Nephron (organoid): ENCODE results near the gene GPATCH2.
A peak's percentile ranks its signal among the peaks of the same experiment; 100 is the strongest.
"Not testable (repeated sequence)": the region's sequence is repeated elsewhere in the genome, so short reads cannot be mapped to it uniquely, and the experiment has no call there.

ENCODE experiments used
- H3K27ac Mint-ChIP-seq, 3 experiments: 2 replicates each; pipeline ENCODE4 v1.8.0; 2020; ENCODE audit warnings: mixed read lengths in 3 of 3, mild to moderate bottlenecking in 2 of 3, moderate library complexity in 1 of 3
- H3K27me3 Mint-ChIP-seq: 2 replicates; pipeline ENCODE4 v1.8.0; 2021; ENCODE audit warnings: low read depth, mild to moderate bottlenecking, moderate library complexity, mixed read lengths
- H3K36me3 Mint-ChIP-seq: 2 replicates; pipeline ENCODE4 v1.8.0; 2020; ENCODE audit warnings: low read depth, mixed read lengths
- H3K4me1 Mint-ChIP-seq: 2 replicates; pipeline ENCODE4 v1.8.0; 2020; ENCODE audit warnings: mixed read lengths
- H3K4me3 Mint-ChIP-seq, 3 experiments: 2 replicates each; pipeline ENCODE4 v1.8.0; 2020; ENCODE audit warnings: mild to moderate bottlenecking in 3 of 3, mixed read lengths in 3 of 3, moderate library complexity in 2 of 3
- H3K9me3 Mint-ChIP-seq: 2 replicates; pipeline ENCODE4 v1.8.0; 2020; ENCODE audit warnings: mixed read lengths
- CTCF ChIP-seq, 3 experiments: fragments of 200-600 bp; sonication (generic); IDR thresholded peaks; one replicate each; pipeline ENCODE4 v1.5.0; 2021; ENCODE audit warnings: antibody characterized with exemption in 3 of 3; ENCODE audit not compliant: unreplicated experiment in 3 of 3

Gene GPATCH2

DNA sequence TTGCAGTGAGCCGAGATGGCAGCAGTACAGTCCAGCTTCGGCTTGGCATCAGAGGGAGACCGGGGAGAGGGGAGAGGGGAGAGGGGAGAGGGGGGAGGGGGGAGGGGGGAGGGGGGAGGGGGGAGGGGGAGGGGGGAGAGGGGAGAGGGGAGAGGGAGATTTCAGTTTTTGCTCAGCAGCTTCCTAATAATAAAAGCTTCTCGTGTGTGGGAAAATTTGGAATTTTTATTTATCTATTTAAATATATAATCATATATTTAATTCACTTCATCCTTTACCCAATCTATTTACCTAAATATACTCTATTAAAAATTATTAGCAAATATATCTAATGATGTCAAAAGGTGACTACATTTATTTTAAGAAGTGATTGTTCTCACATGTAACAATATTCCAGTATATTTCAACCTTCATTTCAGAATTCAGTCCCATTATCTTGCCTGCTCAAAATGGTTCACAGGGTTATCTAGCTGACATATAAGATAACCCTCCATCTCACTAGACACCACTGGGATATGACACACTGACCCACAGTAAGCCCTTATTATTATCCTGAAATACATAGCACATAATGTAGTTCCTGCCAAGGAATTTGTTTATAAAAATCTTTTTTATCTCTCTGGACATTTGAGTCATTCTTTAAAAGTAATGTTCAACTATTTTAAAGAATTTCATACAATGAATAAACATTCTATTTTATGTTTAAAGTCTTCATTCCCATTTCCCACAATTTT lies 105.9 kb downstream of the GPATCH2 start:
- peaks cover 32% of the 10 kb centered on the region for H3K36me3 Mint-ChIP-seq
- no peak overlapping the region for H3K27ac Mint-ChIP-seq
- no peak overlapping the region for H3K4me3 Mint-ChIP-seq
- no peak for TF ChIP-seq CTCF (IDR thresholded peaks at IDR 0.05; ENCODE audit: unreplicated experiment in 3 of 3)
- H3K4me1 Mint-ChIP-seq, result no peaks in the 10 kb centered on the region
- no peaks in the 10 kb centered on the region for H3K27me3 Mint-ChIP-seq
- H3K9me3 Mint-ChIP-seq, result peaks cover 7% of the 10 kb centered on the region

GRCh38 chr1:217523921-217524320 lies 107.0 kb downstream of the GPATCH2 start:
- H3K36me3 Mint-ChIP-seq, result peaks cover 22% of the 10 kb centered on the region
- not testable (repeated sequence) for H3K27me3 Mint-ChIP-seq, H3K27ac Mint-ChIP-seq, H3K4me3 Mint-ChIP-seq, H3K9me3 Mint-ChIP-seq, H3K4me1 Mint-ChIP-seq

DNA sequence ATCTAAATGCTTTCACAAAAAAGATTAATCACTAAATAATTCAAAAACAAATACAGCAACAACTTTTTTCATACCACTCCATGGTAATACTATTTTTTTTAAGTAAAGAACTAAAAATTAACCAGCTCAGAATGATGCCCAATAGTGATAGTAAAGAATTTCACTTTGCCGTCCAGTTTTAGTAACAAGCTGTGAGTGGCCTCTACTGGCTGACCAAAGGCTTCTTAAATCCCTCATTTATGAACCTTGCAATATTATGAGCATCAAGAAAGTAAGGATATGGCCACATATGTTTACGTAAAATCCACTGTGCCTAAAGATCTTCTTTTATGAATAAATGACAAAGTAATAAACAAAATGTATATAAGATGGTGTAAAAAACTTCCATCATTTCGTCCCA lies 108.6 kb downstream of the GPATCH2 start:
- H3K9me3 Mint-ChIP-seq, result no peaks in the 10 kb centered on the region
- peak in 1 of 3 experiments; percentile 41 for TF ChIP-seq CTCF (IDR thresholded peaks at IDR 0.05; ENCODE audit: unreplicated experiment in 3 of 3)
- peaks cover 14% of the 10 kb centered on the region for H3K36me3 Mint-ChIP-seq
- no peak overlapping the region for H3K27ac Mint-ChIP-seq
- no peaks in the 10 kb centered on the region for H3K27me3 Mint-ChIP-seq
- no peak overlapping the region for H3K4me3 Mint-ChIP-seq
- H3K4me1 Mint-ChIP-seq, result no peaks in the 10 kb centered on the region

DNA sequence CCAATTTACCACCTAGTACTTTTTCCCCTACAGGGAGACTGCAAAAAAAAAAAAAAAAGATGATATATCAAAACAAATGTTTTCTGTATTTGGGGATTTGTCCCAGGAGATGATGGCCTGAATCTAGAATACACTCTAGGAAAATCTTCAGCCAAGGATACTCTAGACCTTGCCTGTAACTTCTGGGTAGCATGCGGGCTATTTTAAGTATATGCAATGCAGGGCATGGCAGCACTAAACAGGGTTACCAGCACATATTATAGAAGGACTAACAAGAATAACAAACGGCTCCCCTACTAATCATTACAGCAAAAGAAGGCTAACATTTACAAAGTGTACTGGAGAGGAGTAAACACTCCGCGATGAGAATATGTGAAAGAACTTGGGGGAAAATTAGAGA lies 109.6 kb downstream of the GPATCH2 start:
- TF ChIP-seq CTCF (IDR thresholded peaks at IDR 0.05; ENCODE audit: unreplicated experiment in 3 of 3), result no peak
- no peak overlapping the region for H3K27ac Mint-ChIP-seq
- H3K27me3 Mint-ChIP-seq, result no peaks in the 10 kb centered on the region
- H3K9me3 Mint-ChIP-seq, result no peaks in the 10 kb centered on the region
- no peak overlapping the region for H3K4me3 Mint-ChIP-seq
- H3K36me3 Mint-ChIP-seq, result peaks cover 13% of the 10 kb centered on the region
- H3K4me1 Mint-ChIP-seq, result no peaks in the 10 kb centered on the region

DNA sequence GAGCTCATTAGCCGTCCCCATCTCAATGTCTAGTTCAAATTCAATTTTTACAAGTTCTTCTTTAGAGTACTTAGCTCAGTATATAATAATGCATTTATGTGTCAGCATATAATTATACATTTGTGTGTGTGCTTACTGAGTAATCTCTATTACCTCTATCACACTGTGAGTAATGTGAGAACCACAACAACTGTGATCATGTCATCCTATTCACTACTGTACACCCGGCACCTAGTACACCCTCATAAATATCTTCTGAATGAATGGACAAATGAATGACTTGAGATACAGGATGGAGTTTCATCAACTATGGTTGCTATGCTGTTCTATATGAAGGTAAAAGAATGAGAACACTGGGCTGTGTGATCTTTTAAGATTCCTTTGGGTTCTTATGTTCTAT lies 124.0 kb downstream of the GPATCH2 start:
- Mint-ChIP-seq H3K27ac (no peak overlapping the region), H3K27me3 (no peaks in the 10 kb centered on the region), H3K4me1 (no peaks in the 10 kb centered on the region), H3K36me3 (peaks cover 9% of the 10 kb centered on the region), H3K9me3 (no peaks in the 10 kb centered on the region), H3K4me3 (no peak overlapping the region)
- no peak for TF ChIP-seq CTCF (IDR thresholded peaks at IDR 0.05; ENCODE audit: unreplicated experiment in 3 of 3)

- no peak overlapping the region for H3K27ac Mint-ChIP-seq
- H3K4me1 Mint-ChIP-seq, result no peaks in the 10 kb centered on the region
These were observed 132.7 kb downstream of the GPATCH2 start for GRCh38 chr1:217498209-217498608.

More at GRCh38 chr1:217498209-217498608, 132.7 kb downstream of the GPATCH2 start:
- H3K9me3 Mint-ChIP-seq, result no peaks in the 10 kb centered on the region
- TF ChIP-seq CTCF (IDR thresholded peaks at IDR 0.05; ENCODE audit: unreplicated experiment in 3 of 3), result no peak
- H3K4me3 Mint-ChIP-seq, result no peak overlapping the region
- H3K27me3 Mint-ChIP-seq, result no peaks in the 10 kb centered on the region
- peaks cover 7% of the 10 kb centered on the region for H3K36me3 Mint-ChIP-seq
